CD4-positive, alpha-beta T cell (primary cell): Measurements from ENCODE around the gene SCUBE1. TPM values are rescaled to one million over a fixed set of nuclear protein-coding genes. Genes with fewer than 3 reads are reported as not detected.

Experiments
- ATAC-seq: fragments of 200-7000 bp; cut with Tn5 transposase; one replicate; pipeline ENCODE4 v1.10.0; 2022; ENCODE audit warnings: mild to moderate bottlenecking; ENCODE audit not compliant: poor library complexity
- CTCF ChIA-PET: fragments of 350-600 bp; sonication (Branson Sonifier 250); formaldehyde crosslinking; loops from one replicate; lab custom pipeline; 2021; ENCODE audit warnings: antibody characterized with exemption, inconsistent platforms; lab: Charles Lee
- POLR2A ChIA-PET: fragments of 350-600 bp; sonication (Branson Sonifier 250); formaldehyde crosslinking; loops from one replicate; lab custom pipeline; 2021; ENCODE audit warnings: antibody characterized with exemption, inconsistent platforms; lab: Charles Lee
- DNase-seq, 14 experiments: peaks; one replicate each; pipeline ENCODE4 v3.0.0-alpha.2; 2013 to 2020; ENCODE audit warnings: mixed read lengths in 2 of 14
- H3K27ac ChIP-seq, 2 donors: one replicate each; pipeline versions ENCODE4 v1.5.1 to v1.7.0; 2013; ENCODE audit warnings: low read length in 2 of 2, low read depth in 1 of 2, mild to moderate bottlenecking in 1 of 2
- H3K27me3 ChIP-seq, 2 experiments: 1 replicate in 1 of 2; 2 replicates in 1 of 2; pipeline versions ENCODE4 v1.6.1 to v1.7.0; 2013; ENCODE audit warnings: low read length in 2 of 2, control low read depth in 1 of 2, mild to moderate bottlenecking in 1 of 2, moderate library complexity in 1 of 2; ENCODE audit not compliant: insufficient read depth in 2 of 2, control insufficient read depth in 1 of 2
- H3K36me3 ChIP-seq: one replicate; pipeline ENCODE4 v1.6.1; 2013; ENCODE audit warnings: low read length, control low read depth; ENCODE audit not compliant: insufficient read depth
- H3K4me1 ChIP-seq: one replicate; pipeline ENCODE4 v1.6.1; 2013; ENCODE audit warnings: low read length, control low read depth; ENCODE audit not compliant: insufficient read depth
- H3K4me3 ChIP-seq: one replicate; pipeline ENCODE4 v1.5.1; 2013; ENCODE audit warnings: mild to moderate bottlenecking, low read length, moderate library complexity
- H3K9me3 ChIP-seq, 2 experiments: 1 replicate in 1 of 2; 2 replicates in 1 of 2; pipeline versions ENCODE4 v1.6.1 to v1.7.0; 2013; ENCODE audit warnings: low read length in 2 of 2, mild to moderate bottlenecking in 2 of 2, control low read depth in 1 of 2, moderate library complexity in 1 of 2; ENCODE audit not compliant: control insufficient read depth in 1 of 2, insufficient read depth in 1 of 2
- H3K27ac Mint-ChIP-seq: one replicate; pipeline ENCODE4 v1.8.0; 2020; ENCODE audit warnings: mixed read lengths
- H3K27me3 Mint-ChIP-seq: one replicate; pipeline ENCODE4 v1.8.0; 2021; ENCODE audit warnings: mixed read lengths
- H3K36me3 Mint-ChIP-seq: one replicate; pipeline ENCODE4 v1.8.0; 2021; ENCODE audit warnings: low read depth, mixed read lengths
- H3K4me1 Mint-ChIP-seq: one replicate; pipeline ENCODE4 v1.8.0; 2021; ENCODE audit warnings: low read depth, mixed read lengths
- H3K4me3 Mint-ChIP-seq: one replicate; pipeline ENCODE4 v1.8.0; 2020; ENCODE audit warnings: mild to moderate bottlenecking, mixed read lengths
- H3K9me3 Mint-ChIP-seq: one replicate; pipeline ENCODE4 v1.8.0; 2020; ENCODE audit warnings: mixed read lengths
- intact Hi-C, 2 experiments: fragments of 100-400 bp; cut with DNase I in 1 of 2; cut with micrococcal nuclease in 1 of 2; formaldehyde crosslinking; loops; one replicate each; pipeline versions ENCODE4 v1.15.1 to v1.9.0; 2023 to 2025; cut with DNase I, micrococcal nuclease
- total RNA-seq, 174 experiments: library from RNA in 2 of 174; stranded (reverse) in 2 of 174; gene quantifications; one replicate each; pipeline ENCODE4 v1.2.3 and lab custom pipeline; 2021 to 2026
- TF ChIP-seq, protein P1 (sequence below): fragments of 200-600 bp; IDR thresholded peaks from one replicate; pipeline ENCODE4 v1.8.0; 2022; ENCODE audit warnings: antibody characterized with exemption, mild to moderate bottlenecking

The SCUBE1 gene
- total RNA-seq, 2 experiments from 2014 or later = not detected

DNA sequence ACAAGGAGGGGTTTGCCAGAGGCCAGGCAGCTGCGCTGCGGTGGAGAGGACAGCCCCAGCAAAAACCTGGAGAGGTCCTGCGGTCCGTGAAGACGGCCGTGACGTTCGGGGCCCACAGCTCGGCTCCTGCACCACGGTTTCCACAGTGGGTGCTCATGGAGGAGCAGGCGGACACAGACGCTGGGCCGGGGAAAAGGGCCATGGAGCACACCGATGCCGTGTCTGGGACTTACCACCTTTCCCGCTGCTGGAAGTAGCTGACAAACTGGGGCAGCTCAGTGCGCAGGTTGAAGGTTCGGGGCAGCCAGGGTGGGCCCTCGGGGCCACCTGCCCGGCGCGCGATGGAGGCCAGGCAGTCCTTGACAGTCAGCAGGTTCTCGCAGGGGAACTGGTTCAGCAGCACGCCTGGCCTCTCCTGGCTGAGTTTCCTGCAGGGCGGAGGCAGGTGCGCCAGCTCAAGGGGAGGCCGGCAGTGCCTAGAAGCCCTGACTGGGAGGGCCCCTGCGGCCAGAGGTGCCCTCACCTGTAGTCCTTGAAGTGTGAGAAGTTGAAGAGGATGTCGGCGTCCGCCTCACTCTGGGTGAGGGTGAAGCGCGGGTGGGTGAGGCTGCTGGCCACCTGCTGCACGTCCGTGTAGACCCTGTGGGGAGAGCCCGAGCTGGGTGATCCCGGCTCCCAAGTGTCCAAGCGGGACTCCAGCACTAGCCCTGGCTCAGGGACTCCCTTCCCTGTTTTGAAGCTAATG, 169.0 kb downstream of the SCUBE1 start:
- Mint-ChIP-seq H3K27me3 (no peaks in the 10 kb centered on the region), H3K4me1 (no peaks in the 10 kb centered on the region), H3K36me3 (peaks cover 22% of the 10 kb centered on the region), H3K4me3 (no peak overlapping the region), H3K27ac (no peak overlapping the region), H3K9me3 (no peaks in the 10 kb centered on the region)
- no peaks in the 10 kb centered on the region for H3K27me3 ChIP-seq
- intact Hi-C loops = no loop called here
- H3K36me3 ChIP-seq = peaks cover 61% of the 10 kb centered on the region
- ChIA-PET POLR2A (no interaction called here), CTCF (no interaction called here)
- peaks cover 3% of the 10 kb centered on the region for H3K4me1 ChIP-seq
- H3K4me3 ChIP-seq = no peak overlapping the region
- DNase-seq = no peak
- no peak for ATAC-seq
- H3K27ac ChIP-seq = no peak overlapping the region
- TF ChIP-seq, protein P1, sequence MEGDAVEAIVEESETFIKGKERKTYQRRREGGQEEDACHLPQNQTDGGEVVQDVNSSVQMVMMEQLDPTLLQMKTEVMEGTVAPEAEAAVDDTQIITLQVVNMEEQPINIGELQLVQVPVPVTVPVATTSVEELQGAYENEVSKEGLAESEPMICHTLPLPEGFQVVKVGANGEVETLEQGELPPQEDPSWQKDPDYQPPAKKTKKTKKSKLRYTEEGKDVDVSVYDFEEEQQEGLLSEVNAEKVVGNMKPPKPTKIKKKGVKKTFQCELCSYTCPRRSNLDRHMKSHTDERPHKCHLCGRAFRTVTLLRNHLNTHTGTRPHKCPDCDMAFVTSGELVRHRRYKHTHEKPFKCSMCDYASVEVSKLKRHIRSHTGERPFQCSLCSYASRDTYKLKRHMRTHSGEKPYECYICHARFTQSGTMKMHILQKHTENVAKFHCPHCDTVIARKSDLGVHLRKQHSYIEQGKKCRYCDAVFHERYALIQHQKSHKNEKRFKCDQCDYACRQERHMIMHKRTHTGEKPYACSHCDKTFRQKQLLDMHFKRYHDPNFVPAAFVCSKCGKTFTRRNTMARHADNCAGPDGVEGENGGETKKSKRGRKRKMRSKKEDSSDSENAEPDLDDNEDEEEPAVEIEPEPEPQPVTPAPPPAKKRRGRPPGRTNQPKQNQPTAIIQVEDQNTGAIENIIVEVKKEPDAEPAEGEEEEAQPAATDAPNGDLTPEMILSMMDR = no peak
- no peaks in the 10 kb centered on the region for H3K9me3 ChIP-seq

- Mint-ChIP-seq H3K36me3 (peaks cover 20% of the 10 kb centered on the region), H3K27me3 (no peaks in the 10 kb centered on the region), H3K4me1 (no peaks in the 10 kb centered on the region), H3K27ac (no peak overlapping the region), H3K9me3 (no peaks in the 10 kb centered on the region), H3K4me3 (no peak overlapping the region)
- H3K9me3 ChIP-seq = no peaks in the 10 kb centered on the region
- H3K36me3 ChIP-seq = peaks cover 55% of the 10 kb centered on the region
- DNase-seq (no peak), ATAC-seq (no peak)
- TF ChIP-seq, protein P1 = no peak
- H3K27ac ChIP-seq = no peak overlapping the region
- intact Hi-C loops = no loop called here
- H3K4me3 ChIP-seq = no peak overlapping the region
- CTCF ChIA-PET = no interaction called here
- H3K27me3 ChIP-seq = no peaks in the 10 kb centered on the region
- H3K4me1 ChIP-seq = peaks cover 3% of the 10 kb centered on the region
- POLR2A ChIA-PET = no interaction called here
These were observed 169.6 kb downstream of the SCUBE1 start for GRCh38 chr22:43173566-43173965.

DNA sequence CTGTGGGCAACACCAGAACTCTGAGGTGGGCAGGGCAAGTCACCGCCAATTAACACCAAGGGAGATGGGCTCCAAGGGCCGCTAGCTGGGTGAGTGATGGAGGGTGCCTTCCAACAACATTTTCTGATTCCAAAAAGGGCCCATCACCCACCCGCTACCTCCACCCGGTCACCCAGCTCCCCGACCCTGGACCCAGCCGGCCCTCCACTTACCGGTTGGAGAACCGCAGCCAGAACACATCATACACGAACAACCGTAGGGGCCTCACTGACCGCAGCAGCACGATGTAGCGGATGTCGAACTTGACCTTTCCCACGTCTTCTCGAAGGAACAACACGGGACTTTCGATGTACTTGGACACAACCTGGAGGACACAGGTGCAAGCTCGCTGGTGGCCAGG, 171.0 kb downstream of the SCUBE1 start:
- H3K27me3 ChIP-seq = no peaks in the 10 kb centered on the region
- no peaks in the 10 kb centered on the region for H3K9me3 ChIP-seq
- no peaks in the 10 kb centered on the region for H3K27me3 Mint-ChIP-seq
- H3K9me3 Mint-ChIP-seq = no peaks in the 10 kb centered on the region
- POLR2A ChIA-PET = interaction anchor here (0.8 kb wide), 1 partner anchor 15 kb away, joined by 3 read pairs; no protein-coding TSS in a partner anchor
- no peak overlapping the region for H3K27ac Mint-ChIP-seq
- H3K27ac ChIP-seq = no peak overlapping the region
- H3K4me3 ChIP-seq = no peak overlapping the region
- H3K4me1 ChIP-seq = peaks cover 3% of the 10 kb centered on the region
- H3K4me1 Mint-ChIP-seq = no peaks in the 10 kb centered on the region
- ATAC-seq (no peak), DNase-seq (no peak)
- peaks cover 58% of the 10 kb centered on the region for H3K36me3 ChIP-seq
- H3K36me3 Mint-ChIP-seq = peaks cover 27% of the 10 kb centered on the region
- TF ChIP-seq, protein P1 = no peak
- H3K4me3 Mint-ChIP-seq = no peak overlapping the region
- CTCF ChIA-PET = no interaction called here
- intact Hi-C loops = no loop called here
